B cell (primary cell): ENCODE measurements around the gene ANKRD44. TPM values are rescaled to one million over a fixed set of nuclear protein-coding genes. Genes with fewer than 3 reads are reported as not detected.

Source experiments
- ATAC-seq: fragments of 200-7000 bp; cut with Tn5 transposase; one replicate; pipeline ENCODE4 v1.10.0; 2021; ENCODE audit warnings: low read depth, mild to moderate bottlenecking, moderate number of reproducible peaks, moderate library complexity
- CTCF ChIA-PET: fragments of 350-600 bp; sonication (Branson Sonifier 250); formaldehyde crosslinking; loops from one replicate; lab custom pipeline; 2021; ENCODE audit warnings: antibody characterized with exemption, inconsistent platforms; lab: Charles Lee
- POLR2A ChIA-PET: fragments of 350-600 bp; sonication (Branson Sonifier 250); formaldehyde crosslinking; loops from one replicate; lab custom pipeline; 2021; ENCODE audit warnings: antibody characterized with exemption; lab: Charles Lee
- DNase-seq: peaks from one replicate; pipeline ENCODE4 v3.0.0; 2013
- H2AFZ ChIP-seq: 2 replicates; pipeline ENCODE4 v1.6.1; 2012; ENCODE audit warnings: mild to moderate bottlenecking, low read depth, low read length; ENCODE audit not compliant: insufficient read depth, poor library complexity, severe bottlenecking
- H3K27ac ChIP-seq, 2 donors: 1 replicate in 1 of 2; 2 replicates in 1 of 2; pipeline ENCODE4 v1.5.1; 2012 to 2013; ENCODE audit warnings: low read length in 2 of 2, mild to moderate bottlenecking in 2 of 2, moderate library complexity in 1 of 2
- H3K27me3 ChIP-seq, 4 experiments: fragments of 200-600 bp in 1 of 4; sonication (generic) in 1 of 4; replicated peaks in 1 of 4; 1 replicate in 2 of 4; 2 replicates in 2 of 4; pipeline versions ENCODE4 v1.6.1 to v1.7.0; 2013 to 2016; ENCODE audit warnings: low read length in 3 of 4, mild to moderate bottlenecking in 2 of 4, mixed read lengths in 1 of 4, moderate library complexity in 1 of 4; ENCODE audit not compliant: insufficient read depth in 4 of 4, control insufficient read depth in 3 of 4; ENCODE audit errors: control extremely low read depth in 1 of 4
- H3K36me3 ChIP-seq, 2 experiments: replicated peaks in 1 of 2; 1 replicate in 1 of 2; 2 replicates in 1 of 2; pipeline versions ENCODE4 v1.6.1 to v1.7.1; 2013; ENCODE audit warnings: low read length in 1 of 2; ENCODE audit not compliant: insufficient read depth in 2 of 2, control insufficient read depth in 1 of 2; ENCODE audit errors: control extremely low read depth in 1 of 2, extremely low read depth in 1 of 2
- H3K4me1 ChIP-seq, 2 donors: fragments of 200-600 bp in 1 of 2; sonication (generic) in 1 of 2; 1 replicate in 1 of 2; 2 replicates in 1 of 2; pipeline versions ENCODE4 v1.5.1 to v1.6.1; 2013 to 2017; ENCODE audit warnings: low read length in 2 of 2; ENCODE audit not compliant: control insufficient read depth in 2 of 2, insufficient read depth in 2 of 2
- H3K4me2 ChIP-seq: replicated peaks from 2 replicates; pipeline ENCODE3; 2012; ENCODE audit warnings: mild to moderate bottlenecking, low read depth, low read length; ENCODE audit not compliant: poor library complexity, severe bottlenecking
- H3K4me3 ChIP-seq, 5 experiments: fragments of 200-600 bp in 1 of 5; sonication (generic) in 1 of 5; 1 replicate in 3 of 5; 2 replicates in 2 of 5; pipeline versions ENCODE4 v1.5.1 to v1.7.0; 2011 to 2016; ENCODE audit warnings: low read length in 4 of 5, mild to moderate bottlenecking in 4 of 5, low read depth in 2 of 5, control low read depth in 1 of 5, moderate library complexity in 1 of 5; ENCODE audit not compliant: insufficient read depth in 1 of 5; ENCODE audit errors: control extremely low read depth in 1 of 5, extremely low read depth in 1 of 5
- H3K79me2 ChIP-seq: fragments of 200-600 bp; sonication (generic); one replicate; pipeline ENCODE4 v1.6.0; 2016; ENCODE audit warnings: low read length; ENCODE audit not compliant: control insufficient read depth, insufficient read depth
- H3K9ac ChIP-seq: fragments of 200-600 bp; sonication (generic); 2 replicates; pipeline ENCODE4 v1.6.1; 2017; ENCODE audit warnings: mild to moderate bottlenecking, low read length, moderate library complexity
- H3K9me3 ChIP-seq, 3 donors: one replicate each; pipeline versions ENCODE4 v1.6.1 to v1.7.1; 2013; ENCODE audit warnings: low read length in 2 of 3; ENCODE audit not compliant: control insufficient read depth in 2 of 3, insufficient read depth in 1 of 3; ENCODE audit errors: control extremely low read depth in 1 of 3
- H4K20me1 ChIP-seq: 2 replicates; pipeline ENCODE4 v1.6.0; 2012; ENCODE audit warnings: mild to moderate bottlenecking, low read length; ENCODE audit not compliant: insufficient read depth, control insufficient read depth, poor library complexity, severe bottlenecking
- H3K27ac Mint-ChIP-seq: one replicate; pipeline ENCODE4 v1.8.0; 2021; ENCODE audit warnings: mixed read lengths
- H3K27me3 Mint-ChIP-seq: one replicate; pipeline ENCODE4 v1.8.0; 2021; ENCODE audit warnings: mixed read lengths
- H3K4me1 Mint-ChIP-seq: one replicate; pipeline ENCODE4 v1.8.0; 2021; ENCODE audit warnings: mixed read lengths
- H3K4me3 Mint-ChIP-seq: one replicate; pipeline ENCODE4 v1.8.0; 2021; ENCODE audit warnings: mixed read lengths
- H3K9me3 Mint-ChIP-seq: one replicate; pipeline ENCODE4 v1.8.0; 2022; ENCODE audit warnings: mixed read lengths; ENCODE audit not compliant: insufficient read depth
- CTCF ChIP-seq: fragments of 200-600 bp; IDR thresholded peaks from one replicate; pipeline ENCODE4 v1.8.0; 2022; ENCODE audit warnings: antibody characterized with exemption, mild to moderate bottlenecking
- EZH2 ChIP-seq: IDR thresholded peaks from 2 replicates; pipeline ENCODE4 v1.6.1; 2012; ENCODE audit warnings: borderline replicate concordance, low read depth, mild to moderate bottlenecking, moderate library complexity, low read length; ENCODE audit not compliant: insufficient read depth, poor library complexity, severe bottlenecking
- WGBS: methylation state at CpG from one replicate; pipeline ENCODE4 v1.1.5; 2013; ENCODE audit warnings: missing lambda C conversion rate; ENCODE audit not compliant: insufficient coverage; 5-methylcytosine and 5-hydroxymethylcytosine counted together
- intact Hi-C: fragments of 100-400 bp; cut with micrococcal nuclease; formaldehyde crosslinking; loops from one replicate; pipeline ENCODE4 v1.10.0; 2022
- polyA plus RNA-seq: library from polyadenylated mRNA; depleted of rRNA; stranded (reverse); fragments of >200 nt; gene quantifications from 2 replicates; pipeline ENCODE4 v1.2.3, GENCODE V29; 2012
- total RNA-seq, 2 donors: library from RNA; stranded (reverse); fragments of 120-200 nt in 1 of 2; gene quantifications; 1 replicate in 1 of 2; 2 replicates in 1 of 2; pipeline versions ENCODE4 v1.2.3 to v1.2.4, GENCODE V29; 2013 to 2022

ANKRD44 gene
- total and polyA plus RNA-seq, 2 donors (not counting 1 experiment from before 2014, with no cell fraction given) = 92.6 to 457 TPM

- no peak overlapping the region for H3K27ac Mint-ChIP-seq
- Histone ChIP-seq H4K20me1 (peaks cover 4% of the 10 kb centered on the region), H3K79me2 (no peaks in the 10 kb centered on the region), H3K36me3 (peaks cover 33 to 76% of the 10 kb centered on the region in 2 experiments), H3K9ac (no peak overlapping the region), H3K4me1 (no peaks in the 10 kb centered on the region), H3K27ac (no peak overlapping the region), H3K4me2 (no peak overlapping the region), H3K9me3 (no peaks in the 10 kb centered on the region), H3K4me3 (no peak overlapping the region), H2AFZ (no peak overlapping the region), H3K27me3 (no peaks in the 10 kb centered on the region)
- no CpG with 5 or more reads among the region's 1 CpG for WGBS
- intact Hi-C loops = no loop called here
- TF ChIP-seq CTCF = no peak
- CTCF ChIA-PET = no interaction called here
- no peaks in the 10 kb centered on the region for H3K27me3 Mint-ChIP-seq
- POLR2A ChIA-PET = no interaction called here
- no peak overlapping the region for H3K4me3 Mint-ChIP-seq
- no peaks in the 10 kb centered on the region for H3K4me1 Mint-ChIP-seq
- H3K9me3 Mint-ChIP-seq = no peaks in the 10 kb centered on the region
- DNase-seq (no peak), ATAC-seq (no peak)
Measured at GRCh38 chr2:197001921-197002320, 308.7 kb downstream of the ANKRD44 start.

GRCh38 chr2:196995757-196996314 is 314.7 kb downstream of the ANKRD44 start:
- ChIA-PET POLR2A (no interaction called here), CTCF (no interaction called here)
- Histone ChIP-seq H3K27me3 (no peaks in the 10 kb centered on the region), H3K4me1 (no peaks in the 10 kb centered on the region), H3K36me3 (peaks cover 26 to 88% of the 10 kb centered on the region in 2 experiments), H3K79me2 (no peaks in the 10 kb centered on the region), H3K9ac (no peak overlapping the region), H2AFZ (no peak overlapping the region), H3K4me3 (no peak overlapping the region), H4K20me1 (no peaks in the 10 kb centered on the region), H3K9me3 (no peaks in the 10 kb centered on the region), H3K4me2 (no peak overlapping the region), H3K27ac (no peak overlapping the region)
- no peak overlapping the region for H3K27ac Mint-ChIP-seq
- DNase-seq (no peak), ATAC-seq (no peak)
- intact Hi-C loops = no loop called here
- TF ChIP-seq CTCF (no peak), EZH2 (no peak)
- no peaks in the 10 kb centered on the region for H3K9me3 Mint-ChIP-seq
- peaks cover 3% of the 10 kb centered on the region for H3K4me1 Mint-ChIP-seq
- H3K27me3 Mint-ChIP-seq = no peaks in the 10 kb centered on the region
- H3K4me3 Mint-ChIP-seq = no peak overlapping the region
- 100% methylated on average over 1 of the region's 3 CpGs for WGBS
